Activated T-cell treated with anti-CD3 and anti-CD28 coated beads for 24 hours (primary cell): ENCODE results near the gene SERTAD2.

Experiments used
- DNase-seq: peaks from one replicate; pipeline ENCODE4 v3.0.0-alpha.2; 2020; ENCODE audit warnings: low read depth

SERTAD2 gene

GRCh38 chr2:64581777-64582539, 71.8 kb downstream of the SERTAD2 start:
- DNase-seq, result no peak
